NCI-H1436 (cell line): ENCODE results near the gene PDE4B.
"Not testable (repeated sequence)": the region's sequence is repeated elsewhere in the genome, so short reads cannot be mapped to it uniquely, and the experiment has no call there.

ENCODE experiments used
- DNase-seq: peaks from one replicate; lab custom pipeline; 2025; lab: John Stamatoyannopoulos, UW

The PDE4B gene

DNA sequence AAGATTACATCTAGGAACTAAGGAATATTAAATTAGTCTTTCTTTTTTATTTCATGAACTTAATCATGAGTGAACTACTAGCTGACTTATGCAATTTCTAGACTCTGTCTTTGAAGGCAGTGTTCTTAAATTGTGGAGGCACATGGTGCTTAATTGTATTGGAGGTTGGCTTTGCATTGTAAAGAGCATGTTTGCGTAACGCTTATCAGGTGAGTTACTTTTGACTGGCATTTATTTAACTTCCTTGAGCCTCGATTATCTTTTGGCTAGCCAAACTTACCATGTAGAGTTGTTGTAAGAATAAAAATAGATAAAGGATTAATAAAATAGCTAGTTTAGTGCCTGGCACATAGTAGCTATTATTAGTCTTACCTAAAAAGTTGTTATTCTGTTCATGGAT lies 262.4 kb downstream of the PDE4B start:
- no peak for DNase-seq

DNA sequence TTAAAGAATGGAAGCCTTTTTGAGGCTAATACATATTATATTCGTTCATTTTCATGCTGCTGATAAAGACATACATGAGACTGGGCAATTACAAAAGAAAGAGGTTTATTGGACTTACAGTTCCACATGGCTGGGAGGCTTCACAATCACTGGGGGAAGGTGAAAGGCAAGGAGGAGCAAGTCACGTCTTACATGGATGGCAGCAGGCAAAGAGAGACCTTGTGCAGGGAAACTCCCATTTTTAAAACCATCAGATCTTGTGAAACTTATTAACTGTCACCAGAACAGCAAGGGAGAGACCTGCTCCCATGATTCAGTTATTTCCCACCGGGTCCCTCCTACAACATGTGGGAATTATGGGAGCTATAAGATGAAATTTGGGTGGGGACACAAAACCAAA lies 264.8 kb downstream of the PDE4B start:
- DNase-seq: not testable (repeated sequence)

- DNase-seq: no peak
Measured at GRCh38 chr1:66058558-66058957, 265.9 kb downstream of the PDE4B start.

DNA sequence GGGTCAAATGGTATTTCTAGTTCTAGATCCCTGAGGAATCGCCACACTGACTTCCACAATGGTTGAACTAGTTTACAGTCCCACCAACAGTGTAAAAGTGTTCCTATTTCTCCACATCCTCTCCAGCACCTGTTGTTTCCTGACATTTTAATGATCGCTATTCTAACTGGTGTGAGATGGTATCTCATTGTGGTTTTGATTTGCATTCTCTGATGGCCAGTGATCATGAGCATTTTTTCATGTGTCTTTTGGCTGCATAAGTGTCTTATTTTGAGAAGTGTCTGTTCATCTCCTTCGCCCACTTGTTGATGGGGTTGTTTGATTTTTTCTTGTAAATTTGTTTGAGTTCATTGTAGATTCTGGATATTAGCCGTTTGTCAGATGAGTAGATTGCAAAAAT lies 274.5 kb downstream of the PDE4B start:
- DNase-seq: not testable (repeated sequence)

- DNase-seq: no peak
Measured at GRCh38 chr1:66069976-66070876, 277.5 kb downstream of the PDE4B start.

GRCh38 chr1:66073388-66073787 lies 280.7 kb downstream of the PDE4B start:
- DNase-seq: no peak

DNA sequence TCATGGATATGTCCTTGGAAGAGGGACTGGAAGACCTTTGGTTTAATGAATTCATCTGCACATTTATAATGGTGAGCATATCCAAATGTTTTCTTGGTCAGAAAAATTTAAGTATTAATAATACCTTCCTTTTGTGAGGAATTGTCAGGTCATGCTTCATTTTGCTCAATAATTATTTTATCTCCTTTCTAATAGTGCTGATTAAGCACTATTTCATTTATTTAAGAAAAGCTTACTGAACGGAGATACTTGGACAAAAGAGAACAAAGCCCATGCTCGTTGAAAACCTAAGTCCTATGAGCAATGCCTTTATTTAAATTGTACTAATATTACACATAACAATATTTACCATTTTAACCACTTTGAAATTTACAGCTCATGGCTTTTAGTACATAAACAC lies 281.5 kb downstream of the PDE4B start:
- DNase-seq: no peak

DNA sequence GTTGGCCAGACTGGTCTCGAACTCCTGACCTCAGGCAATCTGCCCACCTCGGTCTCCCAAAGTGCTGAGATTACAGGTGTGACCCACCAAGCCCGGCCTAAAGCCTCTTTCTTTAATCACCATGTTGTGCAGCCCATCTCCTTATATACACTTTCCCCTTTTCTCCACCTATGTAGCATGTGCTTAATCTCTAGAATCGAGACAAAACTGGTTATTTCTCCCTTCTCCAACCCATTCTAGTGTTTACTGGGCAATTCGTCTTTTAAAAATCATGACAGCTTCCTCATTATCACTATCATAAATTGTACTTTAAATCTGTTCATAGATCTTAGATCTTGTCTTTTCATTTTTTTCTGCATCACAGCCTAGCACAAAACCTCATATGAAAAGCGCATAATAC lies 285.7 kb downstream of the PDE4B start:
- no peak for DNase-seq

- no peak for DNase-seq
Measured at GRCh38 chr1:66083003-66083402, 290.3 kb downstream of the PDE4B start.

DNA sequence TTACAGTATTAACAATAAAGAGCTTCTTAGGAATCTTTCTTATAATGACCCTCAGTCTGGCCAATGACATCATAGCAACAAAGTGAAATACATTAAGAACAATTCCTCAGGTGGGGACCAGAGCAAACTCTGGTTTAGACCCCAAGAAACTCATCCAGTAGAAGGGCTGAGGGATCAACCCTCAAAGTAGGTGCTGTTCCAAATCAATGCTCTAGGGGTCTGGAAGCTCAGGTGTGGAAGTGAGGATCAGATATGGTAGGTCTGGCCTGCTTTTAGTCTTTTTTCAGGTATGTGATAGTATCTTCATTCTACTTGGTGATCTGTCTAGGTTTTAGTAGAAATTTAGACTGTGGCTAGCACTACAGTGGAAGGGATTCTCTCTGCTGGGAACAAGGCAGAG lies 291.7 kb downstream of the PDE4B start:
- DNase-seq: no peak

- DNase-seq: no peak
Measured at GRCh38 chr1:66085600-66085999, 292.9 kb downstream of the PDE4B start.

DNA sequence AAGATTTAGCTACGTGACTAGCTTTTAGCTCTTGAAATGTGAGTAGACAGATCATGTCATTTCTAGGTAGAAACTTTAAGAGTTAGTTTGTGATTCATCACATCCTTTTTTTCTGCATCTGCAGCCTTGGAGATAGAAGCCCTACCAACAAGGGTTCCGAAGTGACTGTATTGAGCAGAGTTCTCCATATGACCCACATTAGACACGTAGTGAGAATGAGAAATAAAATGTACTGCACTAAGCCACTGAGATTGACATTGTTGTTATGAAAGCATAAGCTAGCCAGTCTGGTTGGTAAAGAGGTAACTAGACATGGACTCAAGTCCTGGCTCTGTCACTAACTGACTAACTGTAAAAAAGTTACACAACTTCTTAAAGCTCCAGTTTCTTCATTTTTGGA lies 296.1 kb downstream of the PDE4B start:
- no peak for DNase-seq

DNA sequence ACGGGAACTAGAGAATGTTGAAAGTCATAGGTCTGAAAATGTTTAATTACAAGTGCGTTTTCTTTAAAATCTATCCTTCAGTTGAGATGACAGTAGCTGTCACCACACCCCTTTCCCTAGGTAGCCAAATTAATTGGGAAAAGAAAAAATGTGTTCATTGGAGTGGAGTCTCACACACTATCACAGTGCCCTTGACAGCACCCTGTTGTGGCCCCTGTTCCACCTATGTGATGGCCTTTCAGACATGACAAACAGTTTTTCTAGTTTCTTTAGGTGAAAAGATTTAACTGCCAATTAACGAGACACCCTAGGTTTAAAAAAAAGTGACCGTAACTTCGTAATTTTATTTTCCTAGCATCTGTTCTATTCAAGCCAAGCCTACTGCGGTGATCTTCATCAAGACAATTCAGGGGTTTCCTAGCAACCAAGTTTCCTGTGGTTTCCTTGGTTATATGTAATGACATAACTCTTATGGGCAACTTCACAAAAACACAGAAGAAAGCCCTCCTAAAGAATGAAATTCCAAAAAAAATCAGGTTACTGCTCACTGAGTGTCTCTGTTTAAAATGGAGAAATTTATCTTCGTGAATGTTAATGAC lies 298.3 kb downstream of the PDE4B start:
- no peak for DNase-seq

DNA sequence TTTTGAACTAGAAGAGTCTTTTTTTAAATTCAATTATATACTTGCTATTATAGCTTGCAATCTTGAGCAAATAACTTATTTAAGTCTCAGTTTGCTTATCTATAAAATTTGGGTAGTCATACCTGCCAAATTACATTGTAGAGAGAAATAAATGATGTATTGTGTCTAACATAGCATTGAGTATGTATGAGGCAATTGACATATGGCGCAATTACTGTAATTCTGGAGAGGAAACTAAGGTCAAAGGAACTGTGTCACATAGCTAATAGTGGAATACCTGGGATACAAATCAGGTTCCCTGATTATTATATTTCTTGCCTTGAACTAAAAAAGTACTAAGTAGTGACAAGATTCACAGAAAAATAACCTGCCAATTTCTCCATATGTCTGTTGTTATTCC lies 302.5 kb downstream of the PDE4B start:
- no peak for DNase-seq

- DNase-seq: not testable (repeated sequence)
Measured at GRCh38 chr1:66100959-66101358, 308.3 kb downstream of the PDE4B start.

DNA sequence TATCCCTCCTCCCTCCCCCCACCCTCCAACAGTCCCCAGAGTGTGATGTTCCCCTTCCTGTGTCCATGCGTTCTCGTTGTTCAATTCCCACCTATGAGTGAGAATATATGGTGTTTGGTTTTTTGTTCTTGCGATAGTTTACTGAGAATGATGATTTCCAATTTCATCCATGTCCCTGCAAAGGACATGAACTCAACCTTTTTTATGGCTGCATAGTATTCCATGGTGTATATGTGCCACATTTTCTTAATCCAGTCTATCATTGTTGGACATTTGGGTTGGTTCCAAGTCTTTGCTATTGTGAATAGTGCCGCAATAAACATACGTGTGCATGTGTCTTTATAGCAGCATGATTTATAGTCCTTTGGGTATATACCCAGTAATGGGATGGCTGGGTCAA lies 311.4 kb downstream of the PDE4B start:
- DNase-seq: not testable (repeated sequence)

- no peak for DNase-seq
Measured at GRCh38 chr1:66108624-66109023, 315.9 kb downstream of the PDE4B start.

- DNase-seq: no peak
Measured at GRCh38 chr1:66112744-66113400, 320.2 kb downstream of the PDE4B start.

GRCh38 chr1:66119148-66119547 lies 326.5 kb downstream of the PDE4B start:
- DNase-seq: no peak

- DNase-seq: no peak
Measured at GRCh38 chr1:66124670-66125069, 332.0 kb downstream of the PDE4B start.

DNA sequence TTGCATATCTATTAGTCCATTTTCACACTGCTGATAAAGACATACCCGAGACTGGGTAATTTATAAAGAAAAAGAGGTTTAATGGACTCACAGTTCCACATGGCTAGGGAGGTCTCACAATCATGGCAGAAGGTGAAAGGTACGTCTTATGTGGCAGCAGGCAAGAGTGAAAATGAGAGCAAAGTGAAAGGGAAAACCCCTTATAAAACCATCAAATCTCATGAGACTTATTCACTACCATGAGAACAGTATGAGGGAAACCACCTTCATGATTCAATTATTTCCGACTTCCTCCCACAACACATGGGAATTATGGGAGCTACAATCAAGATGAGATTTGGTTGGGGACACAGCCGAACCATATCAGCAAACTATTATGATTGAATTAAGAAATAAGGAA lies 335.9 kb downstream of the PDE4B start:
- DNase-seq: not testable (repeated sequence)

GRCh38 chr1:66132324-66132723 lies 339.6 kb downstream of the PDE4B start:
- DNase-seq: no peak

DNA sequence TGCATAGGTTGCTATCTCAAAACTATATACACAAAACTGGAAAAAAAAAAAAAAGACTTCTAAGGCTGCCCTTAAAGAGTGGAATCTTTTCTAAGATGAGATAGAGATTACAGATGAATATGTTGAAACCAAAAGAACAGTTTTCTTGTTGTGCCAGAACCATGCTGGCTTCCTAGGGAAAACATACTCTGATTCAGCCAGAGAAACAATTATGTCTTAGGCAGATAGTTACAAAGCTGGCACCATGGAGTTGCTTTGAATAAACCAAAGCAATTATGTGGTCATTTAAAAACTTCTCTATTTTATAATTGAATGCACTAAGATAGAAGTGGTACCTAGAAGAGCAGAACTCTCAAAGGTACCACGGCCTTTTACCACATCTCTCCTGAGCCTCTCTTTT lies 341.3 kb downstream of the PDE4B start:
- DNase-seq: no peak
